Keratinocyte (primary cell): Measurements from ENCODE around the gene SMG6. TPM values are rescaled to one million over a fixed set of nuclear protein-coding genes. Genes with fewer than 3 reads are reported as not detected.

Experiments used
- DNase-seq: peaks from one replicate; pipeline ENCODE4 v3.0.0-alpha.2; 2011; ENCODE audit warnings: low read depth, missing footprints, low spot score
- FAIRE-seq: peaks from 2 replicates; lab custom pipeline; 2011; peaks lifted over from hg19 to GRCh38; lab: Jason Lieb, UNC
- H2AFZ ChIP-seq: 2 replicates; pipeline ENCODE4 v1.6.0; 2012; ENCODE audit warnings: low read length, control low read depth, inconsistent platforms; ENCODE audit not compliant: control insufficient read depth
- H3K27ac ChIP-seq: 2 replicates; pipeline ENCODE4 v1.5.1; 2011; ENCODE audit warnings: low read length; ENCODE audit not compliant: control insufficient read depth, insufficient read depth
- H3K27me3 ChIP-seq: 3 replicates; pipeline ENCODE4 v1.6.0; 2011; ENCODE audit warnings: low read length; ENCODE audit not compliant: control insufficient read depth, insufficient read depth; ENCODE audit errors: extremely low read depth
- H3K36me3 ChIP-seq, 2 experiments: 2 replicates in 1 of 2; 3 replicates in 1 of 2; pipeline ENCODE4 v1.5.1; 2011; ENCODE audit warnings: low read length in 2 of 2, mild to moderate bottlenecking in 1 of 2; ENCODE audit not compliant: control insufficient read depth in 2 of 2, insufficient read depth in 2 of 2; ENCODE audit errors: extremely low read depth in 1 of 2
- H3K4me1 ChIP-seq: 3 replicates; pipeline ENCODE4 v1.5.1; 2011; ENCODE audit warnings: low read length; ENCODE audit not compliant: control insufficient read depth, insufficient read depth; ENCODE audit errors: extremely low read depth
- H3K4me2 ChIP-seq: 3 replicates; pipeline ENCODE4 v1.6.0; 2011; ENCODE audit warnings: low read depth, low read length; ENCODE audit not compliant: control insufficient read depth, insufficient read depth; ENCODE audit errors: extremely low read depth
- H3K4me3 ChIP-seq, 3 experiments: fragments of 200-600 bp in 1 of 3; sonication (generic) in 1 of 3; 2 replicates in 2 of 3; 3 replicates in 1 of 3; pipeline ENCODE4 v1.5.1; 2011 to 2016; ENCODE audit warnings: low read length in 3 of 3, mild to moderate bottlenecking in 3 of 3, control low read depth in 2 of 3, inconsistent platforms in 1 of 3, low read depth in 1 of 3, mixed read lengths in 1 of 3, mixed run types in 1 of 3, moderate library complexity in 1 of 3; ENCODE audit not compliant: control insufficient read depth in 2 of 3, insufficient read depth in 2 of 3; ENCODE audit errors: extremely low read depth in 1 of 3
- H3K79me2 ChIP-seq: 2 replicates; pipeline ENCODE4 v1.6.0; 2012; ENCODE audit warnings: low read length; ENCODE audit not compliant: control insufficient read depth, insufficient read depth
- H3K9ac ChIP-seq: 3 replicates; pipeline ENCODE4 v1.6.0; 2011; ENCODE audit warnings: low read length; ENCODE audit not compliant: control insufficient read depth, insufficient read depth; ENCODE audit errors: extremely low read depth
- H3K9me1 ChIP-seq: 3 replicates; pipeline ENCODE4 v1.6.0; 2011; ENCODE audit warnings: low read length; ENCODE audit not compliant: control insufficient read depth, insufficient read depth; ENCODE audit errors: extremely low read depth
- H3K9me3 ChIP-seq: 2 replicates; pipeline ENCODE4 v1.5.1; 2012; ENCODE audit warnings: low read depth, low read length; ENCODE audit not compliant: control insufficient read depth
- H4K20me1 ChIP-seq: 3 replicates; pipeline ENCODE4 v1.6.0; 2011; ENCODE audit warnings: low read length; ENCODE audit not compliant: control insufficient read depth, insufficient read depth; ENCODE audit errors: extremely low read depth
- EZH2 ChIP-seq: IDR thresholded peaks from one replicate; pipeline ENCODE4 v1.6.1; 2012; ENCODE audit warnings: inconsistent platforms, mild to moderate bottlenecking, low read length, moderate library complexity
- dilution Hi-C: fragments of 300-500 bp; cut with MboI; formaldehyde crosslinking; loops from one replicate; pipeline ENCODE4 v1.7.0; 2020; ENCODE audit warnings: low sequenced_read_pairs; ENCODE audit not compliant: extremely low pct_ligation_motif_present
- polyA plus RNA-seq, 5 experiments: library from polyadenylated mRNA; depleted of rRNA in 3 of 5; stranded (reverse) in 3 of 5; stranded (forward) in 1 of 5; unstranded in 1 of 5; fragments of >200 nt; gene quantifications; 1 replicate in 1 of 5; 2 replicates in 3 of 5; 3 replicates in 1 of 5; pipeline versions ENCODE4 v1.2.1 to v1.2.3, GENCODE V29; 2011 to 2012; ENCODE audit warnings: missing spikeins in 2 of 5, low read depth in 1 of 5, low replicate concordance in 1 of 5
- TF ChIP-seq, protein P1 (sequence below), 3 experiments: IDR thresholded peaks in 1 of 3; conservative IDR thresholded peaks in 1 of 3; optimal IDR thresholded peaks in 1 of 3; 2 replicates in 2 of 3; 3 replicates in 1 of 3; pipeline versions ENCODE3 to v1.5.1; 2011; ENCODE audit warnings: low read length in 3 of 3, mild to moderate bottlenecking in 3 of 3, moderate library complexity in 2 of 3, control low read depth in 1 of 3, inconsistent platforms in 1 of 3; ENCODE audit not compliant: insufficient read depth in 2 of 3; ENCODE audit errors: extremely low read depth in 1 of 3

The SMG6 gene
- polyA plus RNA-seq, 1 donor (not counting 4 experiments of a cell fraction or from before 2014, with no cell fraction given): 3.6 TPM

DNA sequence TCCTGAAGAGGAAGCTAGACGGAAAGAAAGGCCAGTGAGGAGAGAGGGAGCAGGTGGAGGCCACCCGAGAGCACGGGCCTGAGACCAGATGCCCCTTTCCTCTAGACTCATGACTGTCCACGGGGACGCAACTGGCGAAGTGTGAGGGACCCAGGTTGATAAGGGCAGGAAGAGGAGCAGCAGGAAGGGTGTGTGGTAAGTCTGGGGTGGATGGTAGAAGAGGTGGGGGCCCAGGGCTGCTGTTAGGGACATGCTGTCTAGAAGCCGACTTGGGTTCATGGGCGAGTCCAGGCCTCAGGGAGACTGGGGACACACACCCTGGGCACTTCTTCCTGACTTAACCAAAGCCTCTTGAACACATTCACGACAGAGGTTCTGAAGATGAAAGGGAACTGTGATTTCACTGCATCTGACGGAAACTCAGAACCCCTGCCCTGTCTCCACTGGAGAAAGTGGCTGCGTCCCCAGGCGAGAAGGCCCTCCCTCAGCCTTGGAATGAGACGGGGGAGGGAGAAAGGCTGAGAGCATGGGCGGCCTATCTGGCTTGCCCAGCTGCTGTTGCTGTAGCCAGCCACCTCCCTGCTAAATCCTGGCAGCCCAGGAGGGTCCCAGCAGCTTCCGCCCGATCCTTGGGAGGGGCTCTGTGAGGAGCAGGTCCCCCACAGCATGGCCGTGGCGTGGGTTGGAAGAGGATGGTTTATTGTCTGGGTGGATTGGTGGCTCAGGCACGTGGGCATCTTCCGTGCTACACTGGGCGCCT is 242.7 kb downstream of the SMG6 start:
- H3K36me3 ChIP-seq: peaks cover 17 to 19% of the 10 kb centered on the region in 2 experiments

DNA sequence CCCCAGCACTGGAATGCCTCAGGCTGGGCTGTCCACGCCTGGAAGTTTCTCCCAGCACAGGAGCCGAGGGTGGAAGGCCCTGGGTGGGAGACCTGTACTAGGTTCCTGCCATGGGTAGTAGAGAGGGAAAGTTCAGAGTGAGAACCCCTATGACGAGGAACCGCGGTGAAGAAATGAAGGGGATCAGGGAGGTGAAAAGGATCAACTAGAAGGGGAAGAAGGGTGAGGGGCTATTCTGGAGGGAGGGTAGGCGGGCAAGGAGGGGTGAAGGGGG is 243.3 kb downstream of the SMG6 start:
- Histone ChIP-seq H3K4me1 (no peaks in the 10 kb centered on the region), H3K27ac (no peak overlapping the region), H3K4me3 (no peak overlapping the region), H2AFZ (no peak overlapping the region), H3K9me3 (no peaks in the 10 kb centered on the region), H3K9me1 (no peaks in the 10 kb centered on the region), H3K79me2 (peaks cover 5% of the 10 kb centered on the region), H3K4me2 (no peak overlapping the region), H4K20me1 (peaks cover 4% of the 10 kb centered on the region), H3K27me3 (peaks cover 7% of the 10 kb centered on the region), H3K36me3 (peaks cover 16% of the 10 kb centered on the region in 2 experiments), H3K9ac (no peak overlapping the region)
- dilution Hi-C loops: no loop called here
- no peak for DNase-seq
- no peak for FAIRE-seq
- TF ChIP-seq, protein P1, sequence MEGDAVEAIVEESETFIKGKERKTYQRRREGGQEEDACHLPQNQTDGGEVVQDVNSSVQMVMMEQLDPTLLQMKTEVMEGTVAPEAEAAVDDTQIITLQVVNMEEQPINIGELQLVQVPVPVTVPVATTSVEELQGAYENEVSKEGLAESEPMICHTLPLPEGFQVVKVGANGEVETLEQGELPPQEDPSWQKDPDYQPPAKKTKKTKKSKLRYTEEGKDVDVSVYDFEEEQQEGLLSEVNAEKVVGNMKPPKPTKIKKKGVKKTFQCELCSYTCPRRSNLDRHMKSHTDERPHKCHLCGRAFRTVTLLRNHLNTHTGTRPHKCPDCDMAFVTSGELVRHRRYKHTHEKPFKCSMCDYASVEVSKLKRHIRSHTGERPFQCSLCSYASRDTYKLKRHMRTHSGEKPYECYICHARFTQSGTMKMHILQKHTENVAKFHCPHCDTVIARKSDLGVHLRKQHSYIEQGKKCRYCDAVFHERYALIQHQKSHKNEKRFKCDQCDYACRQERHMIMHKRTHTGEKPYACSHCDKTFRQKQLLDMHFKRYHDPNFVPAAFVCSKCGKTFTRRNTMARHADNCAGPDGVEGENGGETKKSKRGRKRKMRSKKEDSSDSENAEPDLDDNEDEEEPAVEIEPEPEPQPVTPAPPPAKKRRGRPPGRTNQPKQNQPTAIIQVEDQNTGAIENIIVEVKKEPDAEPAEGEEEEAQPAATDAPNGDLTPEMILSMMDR (optimal IDR thresholded peaks at IDR 0.05 in 1 of 3, IDR thresholded peaks at IDR 0.05 in 1 of 3, conservative IDR thresholded peaks at IDR 0.05 in 1 of 3; ENCODE audit: extremely low read depth in 1 of 3, insufficient read depth in 2 of 3, low read length in 3 of 3): no peak
- TF ChIP-seq EZH2: no peak

More for the DNA sequence above, 242.7 kb downstream of the SMG6 start:
- dilution Hi-C loops: no loop called here
- TF ChIP-seq, protein P1 (optimal IDR thresholded peaks at IDR 0.05 in 1 of 3, IDR thresholded peaks at IDR 0.05 in 1 of 3, conservative IDR thresholded peaks at IDR 0.05 in 1 of 3; ENCODE audit: extremely low read depth in 1 of 3, insufficient read depth in 2 of 3, low read length in 3 of 3): no peak
- TF ChIP-seq EZH2: no peak
- Histone ChIP-seq H3K9ac (no peak overlapping the region), H2AFZ (no peak overlapping the region), H3K4me2 (no peak overlapping the region), H3K4me1 (no peaks in the 10 kb centered on the region), H4K20me1 (peaks cover 4% of the 10 kb centered on the region), H3K4me3 (no peak overlapping the region), H3K27ac (no peak overlapping the region), H3K9me1 (no peaks in the 10 kb centered on the region), H3K9me3 (no peaks in the 10 kb centered on the region), H3K27me3 (peaks cover 7% of the 10 kb centered on the region), H3K79me2 (peaks cover 5% of the 10 kb centered on the region)
- DNase-seq (no peak), FAIRE-seq (no peak)
